Heart left ventricle (tissue), 13 donors: ENCODE data around the gene ANKRD9.

Source experiments
- CTCF ChIP-seq, 12 donors: fragments of 200-600 bp; sonication (generic) in 4 of 12; IDR thresholded peaks; one replicate each; pipeline versions ENCODE4 v1.5.0 to v1.8.0; 2018 to 2022; ENCODE audit warnings: antibody characterized with exemption in 12 of 12, mild to moderate bottlenecking in 5 of 12
- POLR2A ChIP-seq, 2 donors: fragments of 450-650 bp; IDR thresholded peaks; one replicate each; pipeline ENCODE4 v1.6.1; 2017; ENCODE audit warnings: antibody characterized with exemption in 2 of 2, mild to moderate bottlenecking in 2 of 2, moderate library complexity in 2 of 2
- donor health status: ischemic (EF 13 %, LVEDD 7.1; RV severe dilation, severe dysfunction).
- donor health status: DM: no; HTN: yes; CAD: no.
- donor health status: DM: no; HTN: no; CAD: no.
- donor health status: ischemic (EF 25% LVEDD 6.9; RV normal size, moderate dysfunction).
- donor health status: ischemic (EF 25% LVEDD 5.7; RV mildly dilated, moderate dysfunction).
- donor health status: ischemic (EF 35%, LVEDD 5.7; RV mildly dilated, moderate dysfunction).
- donor health status: nonischemic (EF 11% LVEDD 7.7; RV severe dilation, severe dysfunction).
- donor health status: DM: yes; HTN: yes; CAD: no.
- donor health status: PGD.
- donor health status: ischemic (EF 29% LVEDD 5.4; RV normal size, mild dysfunction).
- donor health status: nonischemic (EF 23%, LVEDD 6.1; RV moderate dilation, normal function).

- TF ChIP-seq POLR2A (IDR thresholded peaks at IDR 0.05) (no peak), CTCF (IDR thresholded peaks at IDR 0.05) (no peak)
These were observed 28.2 kb downstream of the ANKRD9 start for GRCh38 chr14:102481371-102481770.
